ENCODE measurements around the gene EID3. TPM values are rescaled to one million over a fixed set of nuclear protein-coding genes. Genes with fewer than 3 reads are reported as not detected.

The EID3 gene
- total RNA-seq, 1 donor from 2014 or later: 1.7 TPM

DNA sequence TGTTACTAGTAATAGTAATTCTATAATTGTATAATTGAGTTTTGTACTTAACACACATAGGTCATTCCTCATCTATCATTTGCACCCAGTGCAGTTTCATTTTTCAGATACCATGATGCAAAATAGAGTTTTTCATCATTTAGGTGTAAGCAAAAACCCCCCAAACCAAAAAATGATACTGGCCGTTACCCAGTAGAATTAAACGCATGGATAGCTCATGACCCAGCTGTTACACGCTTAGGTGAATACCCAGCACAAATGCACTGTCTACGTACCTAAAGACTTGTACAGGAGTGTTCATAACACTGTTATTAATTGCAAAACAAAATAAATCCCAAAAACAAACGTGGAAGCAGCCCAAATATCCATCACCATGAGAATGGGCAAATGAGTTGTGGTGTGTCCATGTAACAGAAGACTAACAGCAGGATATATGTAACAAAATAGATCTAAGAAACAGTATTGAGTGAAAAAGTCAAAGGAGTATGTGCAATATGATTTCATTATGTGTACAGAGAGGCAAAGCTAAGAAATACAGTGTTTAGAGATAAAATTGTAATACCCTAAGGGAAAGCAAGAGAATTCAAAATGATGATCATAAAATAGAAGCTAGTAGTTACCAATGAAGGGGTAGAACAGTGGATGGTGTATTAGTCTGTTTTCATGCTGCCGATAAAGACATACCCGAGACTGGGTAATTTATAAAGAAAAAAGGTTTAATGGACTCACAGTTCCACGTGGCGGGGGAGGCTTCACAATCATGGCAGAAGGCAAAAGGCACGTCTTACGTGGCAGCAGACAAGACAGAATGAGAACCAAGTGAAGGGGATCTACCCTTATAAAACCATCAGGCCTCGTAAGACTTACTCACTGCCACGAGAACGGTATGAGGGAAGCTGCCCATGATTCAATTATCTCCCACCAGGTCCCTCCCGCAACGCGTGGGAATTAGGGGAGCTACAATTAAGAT is 49.8 kb downstream of the EID3 start:
- DNase-seq (ENCODE audit: low read depth): no peak

GRCh38 chr12:104354167-104354867 is 50.8 kb downstream of the EID3 start:
- DNase-seq (ENCODE audit: low read depth): no peak

Other genes with a start within 250 kb of the EID3 start
- gene HCFC2, start 239.2 kb upstream of the EID3 start, total RNA-seq: 25.3 and 29.0 TPM in 2 replicates
- gene NFYB, start 165.5 kb upstream of the EID3 start, total RNA-seq: 12.8 and 33.2 TPM in 2 replicates
- gene TXNRD1, start 88.0 kb upstream of the EID3 start, total RNA-seq: 127 and 185 TPM in 2 replicates
- gene CHST11, start 153.2 kb downstream of the EID3 start, total RNA-seq: 2.7 and 2.9 TPM in 2 replicates